Lower leg skin (tissue), 4 donors: ENCODE measurements around the gene CSF3R. TPM values are rescaled to one million over a fixed set of nuclear protein-coding genes. Genes with fewer than 3 reads are reported as not detected.

Experiments used
- DNase-seq, 2 donors: peaks; one replicate each; pipeline ENCODE4 v3.0.0-alpha.2; 2019; ENCODE audit warnings: low spot score in 2 of 2
- H3K4me3 ChIP-seq: fragments of 200-600 bp; sonication (generic); 2 replicates; pipeline ENCODE4 v1.5.1; 2017; ENCODE audit warnings: mild to moderate bottlenecking, low read depth; ENCODE audit not compliant: poor library complexity, severe bottlenecking
- POLR2A ChIP-seq, 2 donors: fragments of 450-650 bp; IDR thresholded peaks; one replicate each; pipeline ENCODE4 v1.6.1; 2016 to 2017; ENCODE audit warnings: antibody characterized with exemption in 2 of 2, mild to moderate bottlenecking in 1 of 2, moderate library complexity in 1 of 2
- WGBS, 2 donors: methylation state at CpG; one replicate each; pipeline ENCODE4 v1.1.5; 2018; 5-methylcytosine and 5-hydroxymethylcytosine counted together
- intact Hi-C: fragments of 100-400 bp; cut with DNase I; formaldehyde crosslinking; loops from one replicate; pipeline ENCODE4 v1.15.0; 2023; ENCODE audit warnings: low total_unique reads
- total RNA-seq, 4 donors: library from RNA; depleted of rRNA; stranded (reverse); fragments of >200 nt; gene quantifications; one replicate each; pipeline ENCODE4 v1.1.0, GENCODE V29; 2016
- TF ChIP-seq, protein P1 (sequence below), 3 donors: fragments of 450-650 bp; IDR thresholded peaks; one replicate each; pipeline ENCODE4 v1.5.1; 2016; ENCODE audit warnings: antibody characterized with exemption in 3 of 3, mild to moderate bottlenecking in 3 of 3, moderate library complexity in 2 of 3

Gene CSF3R
- total RNA-seq, 4 donors from 2014 or later, result 0.69 to 3.1 (median 2.3) TPM

DNA sequence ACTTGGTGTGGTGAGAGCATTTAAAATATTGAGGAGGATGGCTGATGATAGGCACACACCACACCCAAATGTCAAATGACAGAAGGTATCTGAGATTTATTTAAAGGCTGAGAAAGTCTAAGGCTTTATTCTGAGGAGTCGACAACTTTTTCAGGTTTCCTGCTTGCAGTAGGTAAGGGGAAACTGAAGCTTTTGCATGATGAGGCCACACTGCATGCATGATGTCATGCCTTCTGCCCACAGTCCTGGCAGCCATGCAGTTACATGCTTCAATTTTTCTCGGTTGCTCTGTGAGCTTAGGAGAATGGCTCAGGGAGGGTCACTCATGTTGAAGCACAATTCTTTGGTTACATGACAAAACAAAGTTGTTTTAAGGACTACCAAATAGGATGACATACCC is 39.4 kb downstream of the CSF3R start:
- 53 to 62% methylated on average over 2 of the region's 2 CpGs for WGBS, 2 donors
- intact Hi-C loops, result no loop called here
- H3K4me3 ChIP-seq, result no peak overlapping the region
- no peak for DNase-seq
- no peak for TF ChIP-seq POLR2A (IDR thresholded peaks at IDR 0.05)
- TF ChIP-seq, protein P1, sequence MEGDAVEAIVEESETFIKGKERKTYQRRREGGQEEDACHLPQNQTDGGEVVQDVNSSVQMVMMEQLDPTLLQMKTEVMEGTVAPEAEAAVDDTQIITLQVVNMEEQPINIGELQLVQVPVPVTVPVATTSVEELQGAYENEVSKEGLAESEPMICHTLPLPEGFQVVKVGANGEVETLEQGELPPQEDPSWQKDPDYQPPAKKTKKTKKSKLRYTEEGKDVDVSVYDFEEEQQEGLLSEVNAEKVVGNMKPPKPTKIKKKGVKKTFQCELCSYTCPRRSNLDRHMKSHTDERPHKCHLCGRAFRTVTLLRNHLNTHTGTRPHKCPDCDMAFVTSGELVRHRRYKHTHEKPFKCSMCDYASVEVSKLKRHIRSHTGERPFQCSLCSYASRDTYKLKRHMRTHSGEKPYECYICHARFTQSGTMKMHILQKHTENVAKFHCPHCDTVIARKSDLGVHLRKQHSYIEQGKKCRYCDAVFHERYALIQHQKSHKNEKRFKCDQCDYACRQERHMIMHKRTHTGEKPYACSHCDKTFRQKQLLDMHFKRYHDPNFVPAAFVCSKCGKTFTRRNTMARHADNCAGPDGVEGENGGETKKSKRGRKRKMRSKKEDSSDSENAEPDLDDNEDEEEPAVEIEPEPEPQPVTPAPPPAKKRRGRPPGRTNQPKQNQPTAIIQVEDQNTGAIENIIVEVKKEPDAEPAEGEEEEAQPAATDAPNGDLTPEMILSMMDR (IDR thresholded peaks at IDR 0.05), result no peak

- no peak for DNase-seq
- H3K4me3 ChIP-seq, result no peak overlapping the region
- WGBS, 2 donors, result 78 to 83% methylated on average over 3 of the region's 3 CpGs
- intact Hi-C loops, result no loop called here
- TF ChIP-seq, protein P1 (IDR thresholded peaks at IDR 0.05), result no peak
- TF ChIP-seq POLR2A (IDR thresholded peaks at IDR 0.05), result no peak
Measured at GRCh38 chr1:36442337-36442736, 40.4 kb downstream of the CSF3R start.

DNA sequence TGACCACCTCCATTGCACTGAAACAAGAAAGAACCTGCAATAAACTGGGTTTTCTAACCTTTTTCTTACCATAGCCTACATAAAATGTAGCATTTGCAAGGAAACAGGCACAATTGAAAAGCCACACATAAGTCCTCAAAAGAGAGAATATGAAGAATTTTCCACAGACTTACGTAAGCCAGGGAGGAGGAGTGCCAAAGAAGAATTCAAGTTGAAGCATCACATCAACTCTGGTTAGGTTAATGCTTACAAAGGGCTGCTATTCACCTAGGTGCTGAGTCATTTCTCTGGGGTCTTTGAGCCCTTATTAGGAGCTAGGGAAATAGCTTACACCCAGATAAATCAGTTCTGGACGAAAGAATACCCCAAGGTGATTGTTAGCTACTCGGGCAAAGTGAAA is 42.1 kb downstream of the CSF3R start:
- 78 to 92% methylated on average over 3 of the region's 3 CpGs for WGBS, 2 donors
- H3K4me3 ChIP-seq, result no peak overlapping the region
- no peak for DNase-seq
- no peak for TF ChIP-seq POLR2A (IDR thresholded peaks at IDR 0.05)
- TF ChIP-seq, protein P1 (IDR thresholded peaks at IDR 0.05), result no peak
- intact Hi-C loops, result no loop called here

DNA sequence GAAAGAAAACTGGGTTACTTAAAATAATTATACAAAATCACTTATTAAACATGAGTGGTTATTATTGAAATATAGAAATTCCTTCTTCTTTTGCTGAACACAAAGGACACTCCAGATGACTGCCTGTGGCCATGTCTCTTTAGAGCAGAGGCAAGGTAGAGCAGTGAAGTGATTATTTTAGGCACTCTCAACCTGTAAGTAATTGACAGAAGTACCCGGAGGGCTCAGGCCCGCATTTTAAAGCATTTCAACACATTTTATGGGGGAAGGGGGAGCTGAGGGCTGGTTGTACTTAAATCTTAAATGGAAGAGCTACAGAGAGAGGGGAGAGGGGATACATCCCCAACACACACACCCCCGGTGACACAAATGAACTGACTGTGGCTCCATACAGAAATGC is 42.7 kb downstream of the CSF3R start:
- H3K4me3 ChIP-seq, result no peak overlapping the region
- WGBS, 2 donors, result 51 to 69% methylated on average over 3 of the region's 3 CpGs
- intact Hi-C loops, result no loop called here
- TF ChIP-seq, protein P1 (IDR thresholded peaks at IDR 0.05), result no peak
- no peak for TF ChIP-seq POLR2A (IDR thresholded peaks at IDR 0.05)
- DNase-seq, result no peak

GRCh38 chr1:36438715-36439114 is 44.0 kb downstream of the CSF3R start:
- intact Hi-C loops, result no loop called here
- 89 to 95% methylated on average over 4 of the region's 4 CpGs for WGBS, 2 donors
- DNase-seq, result no peak
- no peak overlapping the region for H3K4me3 ChIP-seq
- no peak for TF ChIP-seq POLR2A (IDR thresholded peaks at IDR 0.05)
- TF ChIP-seq, protein P1 (IDR thresholded peaks at IDR 0.05), result no peak

DNA sequence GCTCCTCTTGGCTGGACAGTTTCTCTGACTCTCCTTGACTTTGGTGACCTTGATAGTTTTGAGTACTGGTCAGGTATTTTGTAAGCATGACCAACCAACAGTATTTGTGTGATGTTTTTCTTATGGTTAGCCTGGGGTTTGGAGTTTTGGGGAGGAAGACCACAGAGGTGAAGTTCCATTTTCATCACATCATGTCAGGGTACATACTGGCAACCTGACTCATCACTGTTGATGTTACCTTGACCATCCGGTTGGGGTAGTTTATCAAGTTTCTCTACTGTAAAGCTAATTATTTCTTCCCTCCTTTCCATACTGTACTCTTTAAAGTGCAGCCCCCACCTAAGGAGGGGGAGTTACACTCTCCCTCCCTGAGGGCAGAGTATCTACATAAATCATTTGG is 45.9 kb downstream of the CSF3R start:
- DNase-seq, result no peak
- intact Hi-C loops, result no loop called here

More for the DNA sequence above, 45.9 kb downstream of the CSF3R start:
- H3K4me3 ChIP-seq, result no peak overlapping the region
- WGBS, 2 donors, result 57 to 58% methylated on average over 1 of the region's 1 CpG
- no peak for TF ChIP-seq POLR2A (IDR thresholded peaks at IDR 0.05)
- TF ChIP-seq, protein P1 (IDR thresholded peaks at IDR 0.05), result no peak
